Bronchial epithelial cell (primary cell): ENCODE measurements around the gene CDC42BPA. TPM values are rescaled to one million over a fixed set of nuclear protein-coding genes. Genes with fewer than 3 reads are reported as not detected.
"Not testable (repeated sequence)": the region's sequence is repeated elsewhere in the genome, so short reads cannot be mapped to it uniquely, and the experiment has no call there.

ENCODE experiments used
- DNase-seq: peaks from one replicate; pipeline ENCODE4 v3.0.0-alpha.2; 2010; ENCODE audit warnings: low read depth
- FAIRE-seq: peaks from 2 replicates; lab custom pipeline; 2011; peaks lifted over from hg19 to GRCh38; lab: Jason Lieb, UNC
- H3K27me3 ChIP-seq: 2 replicates; pipeline ENCODE4 v1.5.1; 2011; ENCODE audit warnings: low read length; ENCODE audit not compliant: control insufficient read depth, insufficient read depth
- H3K36me3 ChIP-seq: 2 replicates; pipeline ENCODE4 v1.5.1; 2011; ENCODE audit warnings: low read length; ENCODE audit not compliant: control insufficient read depth, insufficient read depth
- H3K4me3 ChIP-seq: 2 replicates; pipeline ENCODE4 v1.5.1; 2011; ENCODE audit warnings: mild to moderate bottlenecking, low read depth, low read length, control low read depth
- total RNA-seq: library from RNA; depleted of rRNA; stranded (reverse); fragments of >200 nt; gene quantifications from 2 replicates; pipeline ENCODE4 v1.2.1, GENCODE V29; 2014
- TF ChIP-seq, protein P1 (sequence below): IDR thresholded peaks from 2 replicates; pipeline ENCODE4 v1.5.1; 2011; ENCODE audit warnings: mild to moderate bottlenecking, moderate library complexity, low read length, control low read depth, inconsistent platforms; ENCODE audit not compliant: insufficient read depth, severe bottlenecking

CDC42BPA gene
- total RNA-seq, 1 donor from 2014 or later: 25.8 TPM

- Histone ChIP-seq H3K36me3 (peaks cover 2% of the 10 kb centered on the region), H3K4me3 (no peak overlapping the region), H3K27me3 (no peaks in the 10 kb centered on the region)
- no peak for FAIRE-seq
- TF ChIP-seq, protein P1, sequence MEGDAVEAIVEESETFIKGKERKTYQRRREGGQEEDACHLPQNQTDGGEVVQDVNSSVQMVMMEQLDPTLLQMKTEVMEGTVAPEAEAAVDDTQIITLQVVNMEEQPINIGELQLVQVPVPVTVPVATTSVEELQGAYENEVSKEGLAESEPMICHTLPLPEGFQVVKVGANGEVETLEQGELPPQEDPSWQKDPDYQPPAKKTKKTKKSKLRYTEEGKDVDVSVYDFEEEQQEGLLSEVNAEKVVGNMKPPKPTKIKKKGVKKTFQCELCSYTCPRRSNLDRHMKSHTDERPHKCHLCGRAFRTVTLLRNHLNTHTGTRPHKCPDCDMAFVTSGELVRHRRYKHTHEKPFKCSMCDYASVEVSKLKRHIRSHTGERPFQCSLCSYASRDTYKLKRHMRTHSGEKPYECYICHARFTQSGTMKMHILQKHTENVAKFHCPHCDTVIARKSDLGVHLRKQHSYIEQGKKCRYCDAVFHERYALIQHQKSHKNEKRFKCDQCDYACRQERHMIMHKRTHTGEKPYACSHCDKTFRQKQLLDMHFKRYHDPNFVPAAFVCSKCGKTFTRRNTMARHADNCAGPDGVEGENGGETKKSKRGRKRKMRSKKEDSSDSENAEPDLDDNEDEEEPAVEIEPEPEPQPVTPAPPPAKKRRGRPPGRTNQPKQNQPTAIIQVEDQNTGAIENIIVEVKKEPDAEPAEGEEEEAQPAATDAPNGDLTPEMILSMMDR: no peak
- DNase-seq: no peak
These were observed 36.9 kb downstream of the CDC42BPA start for GRCh38 chr1:227281371-227281770.

GRCh38 chr1:227280836-227281235 lies 37.5 kb downstream of the CDC42BPA start:
- Histone ChIP-seq H3K4me3 (no peak overlapping the region), H3K36me3 (peaks cover 2% of the 10 kb centered on the region), H3K27me3 (no peaks in the 10 kb centered on the region)
- TF ChIP-seq, protein P1: no peak
- no peak for DNase-seq
- FAIRE-seq: no peak

DNA sequence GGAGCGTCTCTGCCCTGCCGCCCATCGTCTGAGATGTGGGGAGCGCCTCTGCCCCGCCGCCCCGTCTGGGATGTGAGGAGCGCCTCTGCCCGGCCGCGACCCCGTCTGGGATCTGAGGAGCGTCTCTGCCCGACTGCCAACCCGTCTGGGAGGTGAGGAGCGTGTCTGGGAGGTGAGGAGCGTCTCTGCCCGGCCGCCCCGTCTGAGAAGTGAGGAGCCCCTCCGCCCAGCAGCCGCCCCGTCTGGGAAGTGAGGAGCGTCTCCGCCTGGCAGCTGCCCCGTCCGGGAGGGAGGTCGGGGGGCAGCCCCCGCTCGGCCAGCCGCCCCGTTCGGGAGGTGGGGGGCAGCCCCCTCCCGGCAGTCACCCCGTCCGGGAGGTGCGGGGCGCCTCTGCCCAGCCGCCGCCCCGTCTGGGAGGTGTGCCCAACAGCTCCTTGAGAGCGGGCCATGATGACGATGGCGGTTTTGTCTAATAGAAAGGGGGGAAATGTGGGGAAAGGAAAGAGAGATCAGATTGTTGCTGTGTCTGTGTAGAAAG lies 42.1 kb downstream of the CDC42BPA start:
- FAIRE-seq, DNase-seq, H3K36me3 ChIP-seq, H3K4me3 ChIP-seq, H3K27me3 ChIP-seq: not testable (repeated sequence)

GRCh38 chr1:227273557-227273956 lies 44.7 kb downstream of the CDC42BPA start:
- Histone ChIP-seq H3K36me3 (no peaks in the 10 kb centered on the region), H3K4me3 (no peak overlapping the region), H3K27me3 (no peaks in the 10 kb centered on the region)
- TF ChIP-seq, protein P1: no peak
- no peak for FAIRE-seq
- DNase-seq: peak; percentile 43

- FAIRE-seq (no peak), DNase-seq (no peak)
- Histone ChIP-seq H3K27me3 (no peaks in the 10 kb centered on the region), H3K4me3 (no peak overlapping the region), H3K36me3 (no peaks in the 10 kb centered on the region)
- TF ChIP-seq, protein P1: no peak
These were observed 45.9 kb downstream of the CDC42BPA start for GRCh38 chr1:227272428-227272827.

GRCh38 chr1:227270554-227270953 lies 47.7 kb downstream of the CDC42BPA start:
- Histone ChIP-seq H3K4me3 (no peak overlapping the region), H3K27me3 (no peaks in the 10 kb centered on the region), H3K36me3 (no peaks in the 10 kb centered on the region)
- no peak for DNase-seq
- no peak for FAIRE-seq
- TF ChIP-seq, protein P1: no peak
